Prostate gland (tissue), 2 donors: ENCODE measurements around the gene HDAC3. TPM values are rescaled to one million over a fixed set of nuclear protein-coding genes. Genes with fewer than 3 reads are reported as not detected.

Experiments
- DNase-seq: peaks from one replicate; pipeline ENCODE4 v3.0.0-alpha.2; 2019; ENCODE audit warnings: low spot score
- H3K27ac ChIP-seq, 2 donors: fragments of 200-600 bp; sonication (generic); 2 replicates each; pipeline ENCODE4 v1.5.1; 2017 to 2019
- H3K27me3 ChIP-seq: fragments of 200-600 bp; sonication (generic); replicated peaks from 2 replicates; pipeline ENCODE4 v1.5.1; 2019; ENCODE audit not compliant: insufficient read depth
- H3K36me3 ChIP-seq, 2 donors: fragments of 200-600 bp; sonication (generic); 1 replicate in 1 of 2; 2 replicates in 1 of 2; pipeline versions ENCODE4 v1.5.1 to v1.8.1; 2017 to 2019
- H3K4me1 ChIP-seq: fragments of 200-600 bp; sonication (generic); replicated peaks from 2 replicates; pipeline ENCODE4 v1.5.1; 2019
- H3K4me3 ChIP-seq, 2 donors: fragments of 200-600 bp; sonication (generic); 2 replicates each; pipeline ENCODE4 v1.5.1; 2017 to 2019
- H3K9me3 ChIP-seq: fragments of 200-600 bp; sonication (generic); 2 replicates; pipeline ENCODE4 v1.5.1; 2017
- POLR2A ChIP-seq: fragments of 450-650 bp; IDR thresholded peaks from one replicate; pipeline ENCODE4 v1.6.1; 2016; ENCODE audit warnings: antibody characterized with exemption, mild to moderate bottlenecking
- POLR2AphosphoS5 ChIP-seq: sonication (generic); formaldehyde crosslinking; IDR thresholded peaks from one replicate; pipeline ENCODE4 v1.6.1; 2017; ENCODE audit warnings: antibody characterized with exemption
- WGBS: methylation state at CpG from one replicate; pipeline ENCODE4 v1.1.5; 2018; 5-methylcytosine and 5-hydroxymethylcytosine counted together
- intact Hi-C: fragments of 100-400 bp; cut with DNase I; formaldehyde crosslinking; loops from one replicate; pipeline ENCODE4 v1.14.2; 2022
- total RNA-seq, 2 donors: library from RNA; depleted of rRNA; stranded (reverse); fragments of >200 nt; gene quantifications; one replicate each; pipeline ENCODE4 v1.1.0, GENCODE V29; 2016
- TF ChIP-seq, protein P1 (sequence below), 4 experiments: fragments of 200-600 bp in 2 of 4; fragments of 450-650 bp in 2 of 4; sonication (generic) in 2 of 4; IDR thresholded peaks; 1 replicate in 3 of 4; 2 replicates in 1 of 4; pipeline ENCODE4 v1.5.1; 2016 to 2019; ENCODE audit warnings: antibody characterized with exemption in 4 of 4, mild to moderate bottlenecking in 2 of 4, moderate library complexity in 2 of 4

Gene HDAC3
- total RNA-seq, 2 donors from 2014 or later = 54.9 to 74.6 TPM

DNA sequence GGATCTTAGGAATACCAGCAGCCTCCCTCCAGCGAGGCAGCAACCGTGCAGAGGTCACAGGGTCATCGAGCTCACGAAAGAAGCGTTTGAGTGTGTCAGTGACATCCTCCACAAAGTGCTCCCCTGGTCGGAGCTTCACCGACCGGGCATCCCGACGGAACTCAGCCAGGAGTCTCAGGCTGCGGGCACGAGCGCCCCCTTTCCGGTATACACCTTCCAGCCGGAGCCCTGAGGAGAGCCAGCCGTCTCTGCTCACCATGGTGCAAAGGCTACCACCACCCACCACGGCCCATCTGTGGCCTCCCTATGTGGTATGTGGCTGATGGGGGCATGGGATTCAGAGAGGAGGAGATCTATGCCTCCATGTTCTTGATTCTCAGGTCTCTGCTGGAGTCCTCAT is 25.4 kb upstream of the HDAC3 start:
- WGBS = 85% methylated on average over 17 of the region's 17 CpGs
- Histone ChIP-seq H3K4me3 (no peak overlapping the region), H3K27ac (no peak overlapping the region), H3K36me3 (no peaks in the 10 kb centered on the region), H3K4me1 (no peaks in the 10 kb centered on the region), H3K9me3 (no peaks in the 10 kb centered on the region), H3K27me3 (no peaks in the 10 kb centered on the region)
- DNase-seq = no peak
- TF ChIP-seq POLR2A (no peak), POLR2AphosphoS5 (no peak)
- TF ChIP-seq, protein P1, sequence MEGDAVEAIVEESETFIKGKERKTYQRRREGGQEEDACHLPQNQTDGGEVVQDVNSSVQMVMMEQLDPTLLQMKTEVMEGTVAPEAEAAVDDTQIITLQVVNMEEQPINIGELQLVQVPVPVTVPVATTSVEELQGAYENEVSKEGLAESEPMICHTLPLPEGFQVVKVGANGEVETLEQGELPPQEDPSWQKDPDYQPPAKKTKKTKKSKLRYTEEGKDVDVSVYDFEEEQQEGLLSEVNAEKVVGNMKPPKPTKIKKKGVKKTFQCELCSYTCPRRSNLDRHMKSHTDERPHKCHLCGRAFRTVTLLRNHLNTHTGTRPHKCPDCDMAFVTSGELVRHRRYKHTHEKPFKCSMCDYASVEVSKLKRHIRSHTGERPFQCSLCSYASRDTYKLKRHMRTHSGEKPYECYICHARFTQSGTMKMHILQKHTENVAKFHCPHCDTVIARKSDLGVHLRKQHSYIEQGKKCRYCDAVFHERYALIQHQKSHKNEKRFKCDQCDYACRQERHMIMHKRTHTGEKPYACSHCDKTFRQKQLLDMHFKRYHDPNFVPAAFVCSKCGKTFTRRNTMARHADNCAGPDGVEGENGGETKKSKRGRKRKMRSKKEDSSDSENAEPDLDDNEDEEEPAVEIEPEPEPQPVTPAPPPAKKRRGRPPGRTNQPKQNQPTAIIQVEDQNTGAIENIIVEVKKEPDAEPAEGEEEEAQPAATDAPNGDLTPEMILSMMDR (IDR thresholded peaks at IDR 0.05) = no peak
- intact Hi-C loops = no loop called here

DNA sequence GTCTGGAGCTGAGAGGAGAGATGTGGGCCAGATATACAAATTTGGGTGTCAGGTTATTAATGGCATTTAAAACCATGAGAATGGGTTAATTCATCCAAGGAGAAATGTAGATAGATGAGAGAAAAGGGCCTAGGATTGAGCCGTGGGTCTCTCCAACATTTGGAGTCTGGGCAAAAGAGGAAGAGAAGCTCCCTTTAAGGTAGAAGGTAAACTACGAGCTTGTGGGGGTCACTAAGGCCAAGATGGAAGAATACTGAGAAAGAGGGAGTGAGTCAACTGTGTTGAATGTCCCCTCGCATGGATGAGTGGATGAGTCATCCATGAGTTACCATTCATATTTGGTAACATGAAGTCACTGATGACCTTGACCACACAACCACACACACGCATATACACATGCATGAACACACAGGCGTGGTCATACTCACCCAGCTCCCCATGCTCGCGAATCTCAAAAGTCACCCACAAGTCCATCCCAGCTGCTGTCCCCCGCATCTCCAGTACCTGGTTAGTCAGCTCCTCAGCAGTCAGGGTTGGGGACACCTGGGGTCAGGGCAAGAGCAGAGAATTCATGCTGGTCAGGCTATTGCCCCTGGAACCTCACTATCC is 21.4 kb upstream of the HDAC3 start:
- Histone ChIP-seq H3K27me3 (no peaks in the 10 kb centered on the region), H3K36me3 (no peaks in the 10 kb centered on the region), H3K9me3 (no peaks in the 10 kb centered on the region), H3K4me3 (no peak overlapping the region), H3K27ac (no peak overlapping the region), H3K4me1 (no peaks in the 10 kb centered on the region)
- TF ChIP-seq POLR2AphosphoS5 = no peak
- TF ChIP-seq, protein P1 (IDR thresholded peaks at IDR 0.05) = no peak
- no peak for TF ChIP-seq POLR2A
- intact Hi-C loops = no loop called here
- DNase-seq = no peak
- WGBS = 84% methylated on average over 8 of the region's 8 CpGs

DNA sequence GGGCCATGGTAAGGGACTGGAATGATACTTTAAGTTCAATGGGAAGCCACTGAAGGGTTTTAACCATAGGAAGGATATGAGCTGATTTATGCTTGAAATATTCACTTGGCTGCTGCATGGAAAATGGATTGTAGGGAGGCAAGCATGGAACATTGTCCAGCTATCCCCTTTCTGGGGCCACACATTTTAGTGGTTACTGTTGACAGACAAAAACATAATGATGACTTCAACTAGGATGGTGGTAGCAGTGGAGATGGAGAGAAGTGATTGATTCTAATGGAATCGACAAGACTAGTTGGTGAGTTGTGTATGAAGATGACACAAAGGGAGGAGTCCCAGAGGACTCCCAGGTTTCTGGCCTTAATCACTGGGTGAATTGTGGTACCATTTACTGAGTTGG is 20.8 kb upstream of the HDAC3 start:
- 94% methylated on average over 1 of the region's 1 CpG for WGBS
- Histone ChIP-seq H3K4me1 (no peaks in the 10 kb centered on the region), H3K27ac (no peak overlapping the region), H3K4me3 (no peak overlapping the region), H3K36me3 (no peaks in the 10 kb centered on the region), H3K27me3 (no peaks in the 10 kb centered on the region), H3K9me3 (no peaks in the 10 kb centered on the region)
- no peak for DNase-seq
- intact Hi-C loops = no loop called here
- TF ChIP-seq POLR2AphosphoS5 (no peak), POLR2A (no peak)
- TF ChIP-seq, protein P1 (IDR thresholded peaks at IDR 0.05) = no peak

DNA sequence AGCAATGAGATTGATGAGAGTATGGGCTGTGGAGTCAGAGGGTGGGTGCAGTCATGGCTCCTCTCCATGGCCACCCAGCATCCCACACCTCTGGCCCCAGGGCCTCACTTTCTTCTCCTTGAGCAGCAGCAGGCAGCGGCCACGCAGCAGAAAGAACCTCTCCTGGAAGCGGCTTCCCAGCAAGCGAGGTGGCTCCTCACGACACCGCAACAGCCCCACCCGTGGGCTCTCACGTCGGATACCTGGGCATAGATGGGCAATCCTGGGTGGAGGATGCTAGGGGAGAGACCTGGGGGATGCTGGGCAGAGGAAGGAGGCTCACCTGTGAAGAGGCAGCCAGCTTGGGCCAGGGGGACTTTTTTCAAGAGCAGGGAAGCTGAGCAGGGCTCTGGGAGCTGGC is 19.7 kb upstream of the HDAC3 start:
- no peaks in the 10 kb centered on the region for H3K27me3 ChIP-seq
- no peak overlapping the region for H3K27ac ChIP-seq
- H3K4me1 ChIP-seq = no peaks in the 10 kb centered on the region
- TF ChIP-seq POLR2A (no peak), POLR2AphosphoS5 (no peak)
- TF ChIP-seq, protein P1 (IDR thresholded peaks at IDR 0.05) = no peak
- no peak for DNase-seq
- intact Hi-C loops = no loop called here
- H3K4me3 ChIP-seq = no peak overlapping the region
- H3K9me3 ChIP-seq = no peaks in the 10 kb centered on the region
- 93% methylated on average over 9 of the region's 9 CpGs for WGBS
- no peaks in the 10 kb centered on the region for H3K36me3 ChIP-seq

DNA sequence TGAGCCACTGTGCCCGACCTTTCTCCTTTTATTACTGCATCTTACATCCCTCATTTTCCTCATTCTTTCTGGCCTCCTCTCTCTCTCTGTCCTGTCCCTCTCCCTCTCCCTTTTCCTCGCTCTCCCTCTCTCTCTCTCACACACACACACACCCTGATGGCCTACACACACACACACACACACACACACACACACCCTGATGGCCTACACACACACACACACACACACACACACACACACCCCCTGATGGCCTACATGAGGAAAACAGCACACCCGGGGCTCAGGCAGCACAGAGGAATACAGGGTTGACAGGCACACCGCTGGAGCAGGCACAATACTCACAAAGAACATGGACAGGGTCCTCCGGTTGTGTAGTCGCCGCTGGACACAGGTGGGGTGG is 18.4 kb upstream of the HDAC3 start:
- Histone ChIP-seq H3K27ac (no peak overlapping the region), H3K27me3 (no peaks in the 10 kb centered on the region), H3K4me1 (peaks cover 5% of the 10 kb centered on the region), H3K36me3 (no peaks in the 10 kb centered on the region), H3K4me3 (no peak overlapping the region), H3K9me3 (no peaks in the 10 kb centered on the region)
- no peak for DNase-seq
- intact Hi-C loops = no loop called here
- WGBS = 84% methylated on average over 7 of the region's 7 CpGs
- TF ChIP-seq, protein P1 (IDR thresholded peaks at IDR 0.05) = no peak
- TF ChIP-seq POLR2AphosphoS5 = no peak
- TF ChIP-seq POLR2A = no peak
